Karpas-422 (cell line): Measurements from ENCODE around the gene KCNH1. TPM values are rescaled to one million over a fixed set of nuclear protein-coding genes. Genes with fewer than 3 reads are reported as not detected.

Source experiments
- DNase-seq: peaks from one replicate; pipeline ENCODE4 v3.0.0-alpha.2; 2015
- H2AFZ ChIP-seq: fragments of 200-600 bp; sonication (generic); 2 replicates; pipeline ENCODE4 v1.6.1; 2014; ENCODE audit warnings: antibody characterized with exemption, low read length, mixed read lengths
- H3K27ac ChIP-seq: fragments of 200-600 bp; sonication (generic); 2 replicates; pipeline ENCODE4 v1.5.1; 2014; ENCODE audit warnings: mild to moderate bottlenecking, low read length, moderate library complexity
- H3K27me3 ChIP-seq: fragments of 200-600 bp; sonication (generic); 2 replicates; pipeline ENCODE4 v1.6.1; 2014; ENCODE audit warnings: low read length, mixed read lengths
- H3K36me3 ChIP-seq: fragments of 200-600 bp; sonication (generic); 2 replicates; pipeline ENCODE4 v1.6.1; 2014; ENCODE audit warnings: low read length, mixed read lengths; ENCODE audit not compliant: insufficient read depth
- H3K4me1 ChIP-seq: fragments of 200-600 bp; sonication (generic); 2 replicates; pipeline ENCODE4 v1.6.1; 2014; ENCODE audit warnings: mild to moderate bottlenecking, low read length, mixed read lengths
- H3K4me2 ChIP-seq: fragments of 200-600 bp; sonication (generic); 2 replicates; pipeline ENCODE4 v1.6.1; 2014; ENCODE audit warnings: low read length, low read depth, mild to moderate bottlenecking; ENCODE audit not compliant: poor library complexity, severe bottlenecking
- H3K4me3 ChIP-seq: fragments of 200-600 bp; sonication (generic); 2 replicates; pipeline ENCODE4 v1.5.1; 2014; ENCODE audit warnings: mild to moderate bottlenecking, antibody characterized with exemption, low read length, mixed read lengths
- H3K79me2 ChIP-seq: fragments of 200-600 bp; sonication (generic); 2 replicates; pipeline ENCODE4 v1.6.1; 2014; ENCODE audit warnings: mild to moderate bottlenecking, low read length, mixed read lengths
- H3K9ac ChIP-seq: fragments of 200-600 bp; sonication (generic); 2 replicates; pipeline ENCODE4 v1.6.0; 2014; ENCODE audit warnings: low read length
- H3K9me2 ChIP-seq: fragments of 200-600 bp; sonication (generic), shearing (Covaris generic); replicated peaks from 2 replicates; pipeline ENCODE4 v1.6.0; 2014; ENCODE audit warnings: mild to moderate bottlenecking, low read length, moderate library complexity; ENCODE audit not compliant: insufficient read depth
- H3K9me3 ChIP-seq: fragments of 300-700, 200-600 bp; sonication (generic); 2 replicates; pipeline ENCODE4 v1.6.1; 2014; ENCODE audit warnings: low read length, mixed read lengths
- H4K20me1 ChIP-seq: fragments of 200-600 bp; sonication (generic); 2 replicates; pipeline ENCODE4 v1.6.1; 2014; ENCODE audit warnings: mild to moderate bottlenecking, antibody characterized with exemption, low read length, low read depth; ENCODE audit not compliant: insufficient read depth
- total RNA-seq: library from RNA; depleted of rRNA; stranded (reverse); fragments of >200 nt; shearing (Covaris generic); gene quantifications from 2 replicates; pipeline ENCODE4 v1.2.3, GENCODE V29; 2014; ENCODE audit warnings: low replicate concordance

The KCNH1 gene
- total RNA-seq, 1 experiment from 2014 or later, result not detected

DNA sequence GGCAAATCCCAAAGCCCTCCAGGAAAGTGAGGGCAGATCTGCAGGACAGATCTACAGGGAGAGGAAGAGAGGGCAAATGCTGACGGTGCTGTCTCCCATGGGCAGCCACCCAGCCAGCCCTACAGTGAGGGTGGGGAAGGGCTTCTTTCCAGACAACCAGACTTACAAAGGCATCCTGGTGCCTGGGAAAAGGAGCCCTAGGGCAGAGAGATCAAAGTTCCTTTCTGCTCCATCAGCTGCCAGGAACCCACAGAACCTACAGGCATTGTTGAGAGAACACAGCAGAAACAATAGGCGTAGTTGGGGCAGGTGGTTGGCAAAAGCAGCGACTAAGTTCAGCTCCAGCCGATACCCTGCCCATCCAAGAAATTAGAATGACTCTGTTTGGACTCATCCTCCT is 332.4 kb downstream of the KCNH1 start:
- Histone ChIP-seq H3K36me3 (no peaks in the 10 kb centered on the region), H3K9me2 (no peaks in the 10 kb centered on the region), H3K4me2 (no peak overlapping the region), H3K27me3 (no peaks in the 10 kb centered on the region), H3K4me3 (no peak overlapping the region), H4K20me1 (no peaks in the 10 kb centered on the region), H3K4me1 (no peaks in the 10 kb centered on the region), H3K27ac (no peak overlapping the region), H3K9ac (no peak overlapping the region), H3K9me3 (no peaks in the 10 kb centered on the region), H2AFZ (no peak overlapping the region), H3K79me2 (no peaks in the 10 kb centered on the region)
- DNase-seq, result no peak

DNA sequence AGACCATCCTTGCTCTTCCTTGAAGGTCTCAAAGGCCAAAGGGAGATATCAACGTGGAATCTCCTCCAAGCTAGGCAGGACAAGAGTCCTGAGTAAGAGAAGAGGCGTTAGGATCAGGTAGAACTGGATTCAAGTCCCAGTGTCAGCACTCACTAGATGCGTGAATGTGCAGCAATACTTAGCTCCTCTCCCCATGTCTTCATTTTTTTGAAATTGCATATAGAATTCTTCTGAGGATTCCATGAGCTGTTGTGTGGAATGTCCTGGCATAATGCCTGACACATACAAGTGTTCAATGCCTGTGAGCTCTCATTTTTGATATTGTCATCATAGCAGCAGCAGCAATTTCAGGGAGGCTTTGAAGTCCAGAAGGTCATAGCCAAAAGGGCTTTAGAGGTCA is 333.2 kb downstream of the KCNH1 start:
- DNase-seq, result no peak

DNA sequence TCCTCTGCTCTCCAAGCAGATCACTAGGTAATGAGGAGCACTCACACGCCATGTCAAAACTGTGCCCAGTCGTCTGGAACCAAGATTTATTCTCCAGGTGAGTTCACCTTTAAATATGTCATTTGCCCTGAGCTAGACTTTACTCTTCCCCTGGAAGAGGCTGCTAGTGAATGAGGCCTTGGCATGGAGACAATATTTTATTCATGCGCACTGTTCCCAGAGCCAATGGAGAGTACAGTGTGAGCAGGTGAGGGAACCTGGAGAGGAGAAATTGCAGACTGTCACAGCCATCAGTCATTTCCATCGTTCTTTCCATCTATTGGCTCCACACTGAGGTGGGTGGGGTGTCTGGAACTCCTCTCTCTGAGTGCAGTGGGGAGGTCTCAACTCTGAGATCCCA is 333.6 kb downstream of the KCNH1 start:
- DNase-seq, result no peak
- Histone ChIP-seq H4K20me1 (no peaks in the 10 kb centered on the region), H3K4me1 (no peaks in the 10 kb centered on the region), H3K36me3 (no peaks in the 10 kb centered on the region), H3K79me2 (no peaks in the 10 kb centered on the region), H3K4me2 (no peak overlapping the region), H3K9me2 (no peaks in the 10 kb centered on the region), H3K27ac (no peak overlapping the region), H2AFZ (no peak overlapping the region), H3K9ac (no peak overlapping the region), H3K9me3 (no peaks in the 10 kb centered on the region), H3K27me3 (no peaks in the 10 kb centered on the region), H3K4me3 (no peak overlapping the region)

More for the DNA sequence above, 333.2 kb downstream of the KCNH1 start:
- no peaks in the 10 kb centered on the region for H3K9me2 ChIP-seq
- no peaks in the 10 kb centered on the region for H3K79me2 ChIP-seq
- H3K27ac ChIP-seq, result no peak overlapping the region
- no peaks in the 10 kb centered on the region for H3K9me3 ChIP-seq
- no peak overlapping the region for H3K4me3 ChIP-seq
- H3K4me1 ChIP-seq, result no peaks in the 10 kb centered on the region
- no peaks in the 10 kb centered on the region for H3K27me3 ChIP-seq
- no peaks in the 10 kb centered on the region for H3K36me3 ChIP-seq
- H4K20me1 ChIP-seq, result no peaks in the 10 kb centered on the region
- H3K4me2 ChIP-seq, result no peak overlapping the region
- no peak overlapping the region for H3K9ac ChIP-seq
- no peak overlapping the region for H2AFZ ChIP-seq

DNA sequence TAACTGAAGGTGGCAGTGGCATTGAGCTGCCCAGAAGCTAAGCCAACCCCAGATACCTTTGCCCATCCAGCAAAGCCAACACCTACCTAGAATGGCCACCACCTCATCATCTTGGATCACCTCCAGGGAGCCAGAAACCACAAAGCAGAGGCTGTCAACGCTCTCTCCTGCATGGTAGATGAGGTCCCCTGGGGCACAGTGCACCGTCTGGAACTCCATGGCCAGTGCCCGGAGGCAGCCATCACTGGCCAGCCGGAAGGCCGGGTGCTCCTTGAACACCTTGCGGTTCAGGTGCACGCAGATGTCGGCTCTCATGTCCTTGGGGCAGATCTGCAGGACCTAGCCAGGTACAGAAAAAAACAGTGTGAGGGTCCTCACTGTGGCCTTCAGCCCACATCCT is 336.5 kb downstream of the KCNH1 start:
- Histone ChIP-seq H2AFZ (no peak overlapping the region), H3K9me3 (no peaks in the 10 kb centered on the region), H3K4me3 (no peak overlapping the region), H3K4me1 (no peaks in the 10 kb centered on the region), H3K27ac (no peak overlapping the region), H4K20me1 (no peaks in the 10 kb centered on the region), H3K9me2 (no peaks in the 10 kb centered on the region), H3K79me2 (no peaks in the 10 kb centered on the region), H3K4me2 (no peak overlapping the region), H3K9ac (no peak overlapping the region), H3K27me3 (no peaks in the 10 kb centered on the region), H3K36me3 (no peaks in the 10 kb centered on the region)
- no peak for DNase-seq

DNA sequence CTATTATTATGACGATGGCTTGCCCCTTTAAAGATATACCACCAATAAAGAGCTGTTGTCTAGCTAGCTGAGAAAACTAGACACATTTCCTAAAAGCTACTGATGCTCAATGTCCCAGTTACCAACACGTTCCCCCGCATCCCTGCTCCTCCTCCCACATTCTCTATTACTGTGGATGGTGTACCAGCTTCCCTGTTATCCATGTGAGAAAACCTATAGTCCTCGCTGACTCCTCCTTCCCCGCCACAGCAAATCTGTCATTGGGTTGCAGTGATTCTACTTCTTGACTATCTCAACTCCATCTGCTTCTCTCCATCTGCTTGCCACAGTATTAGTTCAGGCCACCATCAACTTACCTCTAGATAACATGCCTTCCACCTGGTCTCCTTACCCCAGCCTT is 337.5 kb downstream of the KCNH1 start:
- Histone ChIP-seq H2AFZ (no peak overlapping the region), H3K4me1 (no peaks in the 10 kb centered on the region), H3K79me2 (no peaks in the 10 kb centered on the region), H4K20me1 (no peaks in the 10 kb centered on the region), H3K9me2 (no peaks in the 10 kb centered on the region), H3K9me3 (no peaks in the 10 kb centered on the region), H3K9ac (no peak overlapping the region), H3K4me3 (no peak overlapping the region), H3K36me3 (no peaks in the 10 kb centered on the region), H3K4me2 (no peak overlapping the region), H3K27me3 (no peaks in the 10 kb centered on the region), H3K27ac (no peak overlapping the region)
- no peak for DNase-seq

DNA sequence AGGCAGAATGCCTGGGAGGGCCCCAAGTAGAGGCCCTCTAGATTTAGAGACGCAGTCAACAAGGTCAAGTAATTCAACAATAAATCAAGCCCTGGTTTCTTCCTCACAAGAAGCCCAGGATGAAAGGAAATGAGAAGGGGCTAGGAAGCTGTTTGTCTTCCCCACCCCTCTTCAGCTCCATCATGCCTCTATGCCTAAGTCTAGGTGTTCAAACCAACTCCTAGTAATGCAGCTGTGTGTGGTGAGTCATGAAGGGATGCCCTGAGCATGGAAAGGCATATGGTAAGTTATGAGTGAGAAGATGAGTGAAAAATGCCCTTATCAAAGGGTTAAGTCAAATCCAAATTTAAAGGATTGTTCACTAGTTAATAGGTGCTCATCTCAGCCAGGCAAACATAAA is 339.5 kb downstream of the KCNH1 start:
- H3K4me1 ChIP-seq, result no peaks in the 10 kb centered on the region
- no peak overlapping the region for H2AFZ ChIP-seq
- H3K9me2 ChIP-seq, result no peaks in the 10 kb centered on the region
- no peak for DNase-seq
- no peak overlapping the region for H3K27ac ChIP-seq
- H3K4me3 ChIP-seq, result no peak overlapping the region
- H3K9ac ChIP-seq, result no peak overlapping the region
- H3K36me3 ChIP-seq, result no peaks in the 10 kb centered on the region
- H4K20me1 ChIP-seq, result no peaks in the 10 kb centered on the region
- H3K79me2 ChIP-seq, result no peaks in the 10 kb centered on the region
- H3K27me3 ChIP-seq, result no peaks in the 10 kb centered on the region
- H3K4me2 ChIP-seq, result no peak overlapping the region
- H3K9me3 ChIP-seq, result no peaks in the 10 kb centered on the region

DNA sequence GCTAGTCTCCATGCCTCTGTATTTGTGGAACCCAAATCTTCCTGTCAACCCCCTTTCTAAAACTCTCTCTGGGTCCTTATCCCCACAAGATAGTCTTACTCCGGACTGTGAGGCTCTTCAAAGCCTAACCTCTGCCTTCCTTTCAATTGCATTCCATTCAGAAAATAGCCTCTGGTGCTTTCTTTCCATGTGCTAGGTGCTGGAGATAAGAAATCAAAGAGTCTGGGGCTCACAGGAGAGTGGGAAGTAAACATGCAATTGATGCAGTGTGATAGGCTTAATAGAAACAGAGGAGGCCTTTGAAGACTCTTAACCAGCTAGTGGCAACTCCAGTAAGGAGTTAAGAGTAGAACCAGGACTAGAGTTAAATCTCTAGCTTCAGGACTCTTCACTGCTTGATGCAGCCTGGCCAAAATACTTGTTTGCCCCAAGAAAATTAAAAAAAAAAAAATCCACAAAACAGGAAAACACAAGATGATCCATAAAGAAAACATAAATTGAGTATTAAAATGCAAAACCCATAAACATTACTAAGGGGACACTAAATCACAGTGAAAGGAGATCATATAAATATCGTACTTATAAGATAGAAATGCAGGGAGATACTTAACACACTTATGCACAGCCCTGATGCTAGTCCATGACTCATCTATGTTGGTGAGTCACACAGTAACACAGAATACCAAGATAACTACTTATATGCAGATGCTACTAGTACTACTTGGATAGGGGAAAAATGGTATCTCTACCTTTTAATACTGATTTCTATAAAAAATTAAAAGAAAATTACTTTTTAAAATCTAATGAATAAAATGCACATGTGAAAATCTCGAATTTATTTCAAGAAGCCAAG is 341.5 kb downstream of the KCNH1 start:
- no peak overlapping the region for H2AFZ ChIP-seq
- no peaks in the 10 kb centered on the region for H3K9me2 ChIP-seq
- no peak overlapping the region for H3K4me2 ChIP-seq
- H3K9ac ChIP-seq, result no peak overlapping the region
- H4K20me1 ChIP-seq, result no peaks in the 10 kb centered on the region
- no peak overlapping the region for H3K27ac ChIP-seq
- H3K79me2 ChIP-seq, result no peaks in the 10 kb centered on the region
- H3K36me3 ChIP-seq, result no peaks in the 10 kb centered on the region
- no peaks in the 10 kb centered on the region for H3K9me3 ChIP-seq
- H3K27me3 ChIP-seq, result no peaks in the 10 kb centered on the region
- H3K4me3 ChIP-seq, result no peak overlapping the region
- DNase-seq, result no peak
- H3K4me1 ChIP-seq, result no peaks in the 10 kb centered on the region

DNA sequence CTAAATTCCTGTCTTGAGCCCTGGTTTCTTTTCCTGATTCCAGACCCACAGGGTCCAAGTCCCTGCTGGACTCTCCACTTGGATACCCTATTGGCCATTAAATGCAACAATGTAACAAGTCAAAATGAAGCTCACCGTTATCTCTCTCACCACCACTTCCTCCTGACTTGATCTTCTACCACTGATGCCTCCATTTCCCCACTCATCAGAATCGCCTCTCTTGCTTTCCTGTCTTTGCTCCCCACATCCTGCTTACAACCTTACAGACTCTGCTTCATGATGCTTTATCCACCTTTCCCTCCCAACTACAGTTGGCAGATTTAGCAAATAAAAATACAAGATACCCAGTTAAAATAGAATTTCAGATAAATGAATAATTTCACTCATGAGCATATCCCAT is 343.8 kb downstream of the KCNH1 start:
- H3K27ac ChIP-seq, result no peak overlapping the region
- H3K4me3 ChIP-seq, result no peak overlapping the region
- no peak overlapping the region for H3K4me2 ChIP-seq
- H3K79me2 ChIP-seq, result no peaks in the 10 kb centered on the region
- no peaks in the 10 kb centered on the region for H4K20me1 ChIP-seq
- H3K27me3 ChIP-seq, result no peaks in the 10 kb centered on the region
- no peak for DNase-seq
- no peaks in the 10 kb centered on the region for H3K9me2 ChIP-seq
- H2AFZ ChIP-seq, result no peak overlapping the region
- H3K9ac ChIP-seq, result no peak overlapping the region
- H3K4me1 ChIP-seq, result no peaks in the 10 kb centered on the region
- no peaks in the 10 kb centered on the region for H3K9me3 ChIP-seq
- no peaks in the 10 kb centered on the region for H3K36me3 ChIP-seq
